ENCODE data around the gene DBNL. TPM values are rescaled to one million over a fixed set of nuclear protein-coding genes. Genes with fewer than 3 reads are reported as not detected.
A peak's percentile ranks its signal among the peaks of the same experiment; 100 is the strongest.

Gene DBNL
- total and polyA plus RNA-seq, 2 of the 13 experiments (the other 11 are each of a cell fraction or from before 2014, with no cell fraction given): 20.8 to 35.1 TPM

- no peak for TF ChIP-seq ZNF234 (CRISPR knock-in tag; conservative IDR thresholded peaks at IDR 0.05)
- TF ChIP-seq ZBTB21 (CRISPR knock-in tag; IDR thresholded peaks at IDR 0.05): no peak
- no peak for TF ChIP-seq MYNN (CRISPR knock-in tag; IDR thresholded peaks at IDR 0.05; ENCODE audit: low read depth)
- TF ChIP-seq RNF2 (conservative IDR thresholded peaks at IDR 0.05; ENCODE audit: low read depth): no peak
- TF ChIP-seq ZNF879 (CRISPR knock-in tag; IDR thresholded peaks at IDR 0.05): no peak
- TF ChIP-seq ZNF775 (CRISPR knock-in tag; IDR thresholded peaks at IDR 0.05; ENCODE audit: borderline replicate concordance): no peak
- no peak for TF ChIP-seq JUND (CRISPR knock-in tag; IDR thresholded peaks at IDR 0.05)
- no peak for TF ChIP-seq TEAD2 (CRISPR knock-in tag; IDR thresholded peaks at IDR 0.05)
- TF ChIP-seq IRX3 (CRISPR knock-in tag; IDR thresholded peaks at IDR 0.05; ENCODE audit: borderline replicate concordance, low read depth): no peak
- TF ChIP-seq IKZF5 (CRISPR knock-in tag; IDR thresholded peaks at IDR 0.05): no peak
- no peak for TF ChIP-seq ATF6 (CRISPR knock-in tag; conservative IDR thresholded peaks at IDR 0.05)
- no peak for TF ChIP-seq SNAPC5 (CRISPR knock-in tag; IDR thresholded peaks at IDR 0.05; ENCODE audit: borderline replicate concordance)
- TF ChIP-seq HBP1 (CRISPR knock-in tag; IDR thresholded peaks at IDR 0.05; ENCODE audit: low read depth): no peak
- TF ChIP-seq ONECUT2 (CRISPR knock-in tag; IDR thresholded peaks at IDR 0.05): no peak
- TF ChIP-seq ZNF232 (CRISPR knock-in tag; IDR thresholded peaks at IDR 0.05; ENCODE audit: borderline replicate concordance): no peak
- H3K9me3 ChIP-seq (ENCODE audit: low read length): no peaks in the 10 kb centered on the region
- H3K4me2 ChIP-seq (ENCODE audit: low read depth, low read length): no peak overlapping the region
- no peaks in the 10 kb centered on the region for H4K20me1 ChIP-seq (ENCODE audit: insufficient read depth, low read length)
- H3K36me3 ChIP-seq (replicated peaks in 1 of 2; ENCODE audit: control insufficient read depth in 1 of 2, insufficient read depth in 2 of 2, low read length in 2 of 2): no peaks in the 10 kb centered on the region
- no peak overlapping the region for H2AFZ ChIP-seq (ENCODE audit: low read length)
- POLR2A ChIA-PET: interaction anchor here (2.3 kb wide), 1 partner anchor 8 kb away, joined by 5 read pairs; no protein-coding TSS in a partner anchor
- H3K27me3 ChIP-seq (ENCODE audit: control insufficient read depth in 1 of 2, insufficient read depth in 2 of 2, low read length in 2 of 2): peaks cover 10 to 35% of the 10 kb centered on the region in 2 experiments; a peak in 4 of 5 replicates
- ATAC-seq: peak; percentile 43
- H3K79me2 ChIP-seq (ENCODE audit: insufficient read depth, low read length): no peaks in the 10 kb centered on the region
- intact Hi-C loops (cut with micrococcal nuclease; ENCODE audit: unreplicated experiment): no loop called here
- no peak overlapping the region for H3K4me3 ChIP-seq (replicated peaks in 1 of 3; ENCODE audit: insufficient read depth in 1 of 3, low read depth in 2 of 3, low read length in 3 of 3)
- no peaks in the 10 kb centered on the region for H3K4me1 ChIP-seq (ENCODE audit: insufficient read depth, low read length)
- H3K9ac ChIP-seq (ENCODE audit: insufficient read depth, low read depth, low read length): no peak overlapping the region
- no TSS peak for BruUV-seq (replicated peaks)
- DNase-seq (ENCODE audit: low spot score): no peak
- H3K27ac ChIP-seq (ENCODE audit: extremely low read length, insufficient read depth, low read length): no peak overlapping the region
- no peak for FAIRE-seq
- CTCF ChIA-PET (ENCODE audit: low intra/inter-chr PET ratio, low total read pairs): no interaction called here
- in situ Hi-C loops (cut with HindIII; ENCODE audit: extremely low pct_ligation_motif_present, low pct_unique_long_range_greater_than_20kb): no loop called here
- WGBS (ENCODE audit: low lambda C conversion rate): 46% methylated on average over 12 of the region's 21 CpGs
Measured at GRCh38 chr7:44108768-44109750, 64.6 kb downstream of the DBNL start.
